ENCODE measurements around the gene LSM8.

The LSM8 gene

GRCh38 chr7:118202061-118202460 lies 18.1 kb downstream of the LSM8 start (continued):
- no peak for TF ChIP-seq TSHZ2 (CRISPR knock-in tag; IDR thresholded peaks at IDR 0.05)

- ATAC-seq: peak; percentile 97
- no peak for TF ChIP-seq TOX (CRISPR knock-in tag; IDR thresholded peaks at IDR 0.05; ENCODE audit: borderline replicate concordance)
- 0 out of 2 replicates have a peak, but pooled peaks have one; percentile 55 for TF ChIP-seq CSDC2 (CRISPR knock-in tag; IDR thresholded peaks at IDR 0.05)
- TF ChIP-seq ZNF565 (CRISPR knock-in tag; conservative IDR thresholded peaks at IDR 0.05; ENCODE audit: low read depth): no peak
- TF ChIP-seq TCF4 (CRISPR knock-in tag; IDR thresholded peaks at IDR 0.05; ENCODE audit: borderline replicate concordance): 0 out of 2 replicates have a peak, but pooled peaks have one; percentile 13
- no peak for TF ChIP-seq ARNTL (CRISPR knock-in tag; IDR thresholded peaks at IDR 0.05; ENCODE audit: borderline replicate concordance, low read depth)
- no peak for TF ChIP-seq ZFP3 (CRISPR knock-in tag; IDR thresholded peaks at IDR 0.05)
- no peak for TF ChIP-seq ZNF8 (CRISPR knock-in tag; IDR thresholded peaks at IDR 0.05)
- TF ChIP-seq ZFP30 (CRISPR knock-in tag; IDR thresholded peaks at IDR 0.05): no peak
Observed at GRCh38 chr7:118214051-118214832, 30.3 kb downstream of the LSM8 start.

GRCh38 chr7:118214833-118215182 lies 30.8 kb downstream of the LSM8 start:
- TF ChIP-seq GLIS3 (CRISPR knock-in tag; IDR thresholded peaks at IDR 0.05) (0 out of 2 replicates have a peak, but pooled peaks have one; percentile 63), ZFP3 (CRISPR knock-in tag; IDR thresholded peaks at IDR 0.05) (no peak)
- ATAC-seq: peak; percentile 38

GRCh38 chr7:118217210-118217619 lies 33.3 kb downstream of the LSM8 start:
- TF ChIP-seq ARNTL (CRISPR knock-in tag; IDR thresholded peaks at IDR 0.05; ENCODE audit: borderline replicate concordance, low read depth): no peak
- TF ChIP-seq PPARA (CRISPR knock-in tag; IDR thresholded peaks at IDR 0.05; ENCODE audit: borderline replicate concordance): no peak
- no peak for TF ChIP-seq TSHZ2 (CRISPR knock-in tag; IDR thresholded peaks at IDR 0.05)
- TF ChIP-seq OSR1 (CRISPR knock-in tag; IDR thresholded peaks at IDR 0.05): no peak
- no peak for TF ChIP-seq TOX (CRISPR knock-in tag; IDR thresholded peaks at IDR 0.05; ENCODE audit: borderline replicate concordance)
- no peak for TF ChIP-seq ZFP30 (CRISPR knock-in tag; IDR thresholded peaks at IDR 0.05)
- TF ChIP-seq PATZ1 (CRISPR knock-in tag; IDR thresholded peaks at IDR 0.05; ENCODE audit: borderline replicate concordance): no peak
- no peak for TF ChIP-seq CSDC2 (CRISPR knock-in tag; IDR thresholded peaks at IDR 0.05)
- TF ChIP-seq ESRRG (CRISPR knock-in tag; IDR thresholded peaks at IDR 0.05): no peak
- no peak for TF ChIP-seq BACH2 (CRISPR knock-in tag; IDR thresholded peaks at IDR 0.05; ENCODE audit: borderline replicate concordance)
- no peak for TF ChIP-seq TCF4 (CRISPR knock-in tag; IDR thresholded peaks at IDR 0.05; ENCODE audit: borderline replicate concordance)
- no peak for ATAC-seq

- no peak for ATAC-seq
- TF ChIP-seq ZFP3 (CRISPR knock-in tag; IDR thresholded peaks at IDR 0.05) (no peak), TOX (CRISPR knock-in tag; IDR thresholded peaks at IDR 0.05; ENCODE audit: borderline replicate concordance) (no peak), ZC3H10 (CRISPR knock-in tag; IDR thresholded peaks at IDR 0.05) (no peak), ISL1 (CRISPR knock-in tag; IDR thresholded peaks at IDR 0.05) (no peak), POU6F1 (CRISPR knock-in tag; IDR thresholded peaks at IDR 0.05; ENCODE audit: borderline replicate concordance, low read depth) (no peak)
Observed at GRCh38 chr7:118218413-118219156, 34.6 kb downstream of the LSM8 start.
